HepG2 (cell line): Measurements from ENCODE around the gene COBLL1. TPM values are rescaled to one million over a fixed set of nuclear protein-coding genes. Genes with fewer than 3 reads are reported as not detected.
A peak's percentile ranks its signal among the peaks of the same experiment; 100 is the strongest.

Experiments
- ELF4 ChIP-seq: sonication (generic); formaldehyde crosslinking; IDR thresholded peaks from 2 replicates; pipeline ENCODE4 v1.5.0; 2020; ENCODE audit warnings: missing genetic modification reagents, mild to moderate bottlenecking, moderate library complexity, borderline replicate concordance
- GTF2F1 ChIP-seq: fragments of 150-350 bp; IDR thresholded peaks from 2 replicates; pipeline ENCODE4 v1.6.1; 2014; ENCODE audit warnings: low read length
- HDAC2 ChIP-seq: sonication (generic); formaldehyde crosslinking; IDR thresholded peaks from 2 replicates; pipeline ENCODE4 v1.4.0; 2020; ENCODE audit warnings: missing genetic modification reagents
- MATR3 ChIP-seq: sonication (generic); formaldehyde crosslinking; IDR thresholded peaks from 2 replicates; pipeline ENCODE4 v1.4.0; 2020; ENCODE audit warnings: missing genetic modification reagents
- RBM39 ChIP-seq: fragments of 200-400 bp; formaldehyde crosslinking; IDR thresholded peaks from one replicate; pipeline ENCODE4 v1.6.1; 2018; ENCODE audit warnings: antibody characterized with exemption, mild to moderate bottlenecking, low read depth, low read length; ENCODE audit not compliant: poor library complexity, severe bottlenecking
- SALL2 ChIP-seq: sonication (generic); formaldehyde crosslinking; IDR thresholded peaks from 2 replicates; pipeline ENCODE4 v1.8.1; 2023; ENCODE audit warnings: mild to moderate bottlenecking, missing genetic modification reagents, inconsistent platforms
- SIN3A ChIP-seq: IDR thresholded peaks from 2 replicates; pipeline ENCODE4 v1.6.1; 2011; ENCODE audit warnings: low read depth, mild to moderate bottlenecking, control low read depth, low read length, borderline replicate concordance
- SMC3 ChIP-seq: IDR thresholded peaks from 2 replicates; pipeline ENCODE4 v1.6.1; 2011; ENCODE audit warnings: low read length, improper control_type of control experiment
- SRF ChIP-seq: IDR thresholded peaks from 2 replicates; pipeline ENCODE4 v1.6.1; 2011; ENCODE audit warnings: mild to moderate bottlenecking, low read depth, low read length, moderate library complexity
- TMF1 ChIP-seq: sonication (generic); formaldehyde crosslinking; IDR thresholded peaks from 2 replicates; pipeline ENCODE4 v1.8.1; 2022; ENCODE audit warnings: low read depth, missing genetic modification reagents
- TRIM24 ChIP-seq: sonication (generic); formaldehyde crosslinking; IDR thresholded peaks from 2 replicates; pipeline ENCODE4 v1.8.0; 2022; ENCODE audit warnings: mild to moderate bottlenecking, missing genetic modification reagents
- ZNF337 ChIP-seq: sonication (generic); formaldehyde crosslinking; IDR thresholded peaks from 2 replicates; pipeline ENCODE4 v1.5.1; 2020; ENCODE audit warnings: missing genetic modification reagents, low read depth, mild to moderate bottlenecking, borderline replicate concordance
- ZNF34 ChIP-seq: sonication (generic); formaldehyde crosslinking; IDR thresholded peaks from 2 replicates; pipeline ENCODE4 v1.4.0; 2020; ENCODE audit warnings: mild to moderate bottlenecking, missing genetic modification reagents, borderline replicate concordance
- ZNF605 ChIP-seq: sonication (generic); formaldehyde crosslinking; IDR thresholded peaks from 2 replicates; pipeline ENCODE4 v1.8.0; 2022; ENCODE audit warnings: mild to moderate bottlenecking, missing genetic modification reagents
- ZNF766 ChIP-seq: sonication (generic); formaldehyde crosslinking; IDR thresholded peaks from 2 replicates; pipeline ENCODE4 v1.5.0; 2020; ENCODE audit warnings: missing genetic modification reagents, borderline replicate concordance
- polyA plus RNA-seq, 8 experiments: library from polyadenylated mRNA; depleted of rRNA in 3 of 8; stranded (reverse) in 7 of 8; unstranded in 1 of 8; fragments of >200 nt; fragmentation: Illumina TruSeq in 4 of 8; extraction: Trizol in 4 of 8; gene quantifications; 2 replicates each; pipeline versions ENCODE4 v1.2.1 to v1.2.3, GENCODE V29; 2011 to 2016; ENCODE audit warnings: low read depth in 4 of 8, missing spikeins in 1 of 8, mixed read lengths in 1 of 8; ENCODE audit not compliant: insufficient read depth in 1 of 8
- total RNA-seq, 5 experiments: library from RNA; depleted of rRNA; stranded (reverse); fragments of >200 nt; fragmentation: Illumina TruSeq; extraction: Trizol; gene quantifications; 2 replicates each; pipeline ENCODE4 v1.2.3, GENCODE V29; 2016; ENCODE audit warnings: low read depth in 1 of 5
- TF ChIP-seq, protein P1 (sequence below): sonication (generic); formaldehyde crosslinking; IDR thresholded peaks from 2 replicates; pipeline ENCODE4 v1.4.0; 2020; ENCODE audit warnings: missing genetic modification reagents, borderline replicate concordance
- TF ChIP-seq, protein P2 (sequence below): fragments of 450-650 bp; IDR thresholded peaks from 2 replicates; pipeline ENCODE4 v1.6.1; 2017; ENCODE audit warnings: mild to moderate bottlenecking
- TF ChIP-seq, protein P3 (sequence below): sonication (generic); formaldehyde crosslinking; IDR thresholded peaks from 2 replicates; pipeline ENCODE4 v1.9.0; 2022; ENCODE audit warnings: low read depth, missing genetic modification reagents
- TF ChIP-seq, protein P4 (sequence below): sonication (generic); formaldehyde crosslinking; conservative IDR thresholded peaks from 2 replicates; pipeline ENCODE4 v1.4.0; 2020; ENCODE audit warnings: mild to moderate bottlenecking, missing genetic modification reagents, moderate library complexity

The COBLL1 gene
- total and polyA plus RNA-seq, 2 of the 13 experiments (the other 11 are each of a cell fraction or from before 2014, with no cell fraction given) = 32.6 to 86.8 TPM

DNA sequence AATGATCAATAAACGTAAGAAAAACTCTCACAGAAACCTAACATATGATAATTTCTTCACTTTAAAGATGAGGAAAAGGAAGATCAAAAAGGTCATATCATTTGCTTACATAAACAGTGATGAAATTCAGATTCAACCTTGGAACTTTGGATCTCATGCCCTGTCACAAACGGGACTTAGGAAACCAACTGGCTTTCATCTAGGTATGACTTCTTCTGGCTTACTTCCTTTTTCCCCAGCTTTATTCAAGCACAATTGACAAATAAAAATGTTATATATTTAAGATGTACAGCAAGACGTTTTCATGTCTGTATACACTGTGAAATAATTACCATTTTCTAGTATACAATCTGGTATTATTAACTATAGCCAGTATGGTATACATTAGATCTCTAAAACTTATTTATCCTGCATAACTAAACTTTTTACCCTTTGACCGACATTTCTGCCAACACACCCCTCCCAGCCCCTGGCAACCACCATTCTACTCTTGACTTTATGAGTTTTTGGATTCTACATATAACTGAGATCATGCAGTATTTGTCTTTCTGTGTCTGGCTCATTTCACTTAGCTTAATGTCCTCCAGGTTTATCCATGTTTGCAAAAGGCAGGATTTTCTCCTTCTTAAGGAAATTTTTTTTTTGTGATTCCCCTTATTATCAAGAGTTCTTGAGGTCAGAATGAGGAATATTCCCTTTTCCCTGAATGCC is 46.0 kb upstream of the COBLL1 start (continued):
- TF ChIP-seq, protein P1, sequence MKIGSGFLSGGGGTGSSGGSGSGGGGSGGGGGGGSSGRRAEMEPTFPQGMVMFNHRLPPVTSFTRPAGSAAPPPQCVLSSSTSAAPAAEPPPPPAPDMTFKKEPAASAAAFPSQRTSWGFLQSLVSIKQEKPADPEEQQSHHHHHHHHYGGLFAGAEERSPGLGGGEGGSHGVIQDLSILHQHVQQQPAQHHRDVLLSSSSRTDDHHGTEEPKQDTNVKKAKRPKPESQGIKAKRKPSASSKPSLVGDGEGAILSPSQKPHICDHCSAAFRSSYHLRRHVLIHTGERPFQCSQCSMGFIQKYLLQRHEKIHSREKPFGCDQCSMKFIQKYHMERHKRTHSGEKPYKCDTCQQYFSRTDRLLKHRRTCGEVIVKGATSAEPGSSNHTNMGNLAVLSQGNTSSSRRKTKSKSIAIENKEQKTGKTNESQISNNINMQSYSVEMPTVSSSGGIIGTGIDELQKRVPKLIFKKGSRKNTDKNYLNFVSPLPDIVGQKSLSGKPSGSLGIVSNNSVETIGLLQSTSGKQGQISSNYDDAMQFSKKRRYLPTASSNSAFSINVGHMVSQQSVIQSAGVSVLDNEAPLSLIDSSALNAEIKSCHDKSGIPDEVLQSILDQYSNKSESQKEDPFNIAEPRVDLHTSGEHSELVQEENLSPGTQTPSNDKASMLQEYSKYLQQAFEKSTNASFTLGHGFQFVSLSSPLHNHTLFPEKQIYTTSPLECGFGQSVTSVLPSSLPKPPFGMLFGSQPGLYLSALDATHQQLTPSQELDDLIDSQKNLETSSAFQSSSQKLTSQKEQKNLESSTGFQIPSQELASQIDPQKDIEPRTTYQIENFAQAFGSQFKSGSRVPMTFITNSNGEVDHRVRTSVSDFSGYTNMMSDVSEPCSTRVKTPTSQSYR = peak; percentile 38; the same call in 1 of the 2 replicates
- TF ChIP-seq ZNF766 (CRISPR knock-in tag) (no peak), SALL2 (CRISPR knock-in tag) (no peak), ELF4 (CRISPR knock-in tag) (0 out of 2 replicates have a peak, but pooled peaks have one; percentile 12), ZNF337 (CRISPR knock-in tag) (no peak), GTF2F1 (no peak), TRIM24 (peak; percentile 69), TMF1 (no peak), MATR3 (CRISPR knock-in tag) (no peak), HDAC2 (peak; percentile 96), ZNF34 (CRISPR knock-in tag) (no peak), ZNF605 (CRISPR knock-in tag) (no peak), SRF (no peak), SIN3A (no peak), RBM39 (no peak), SMC3 (no peak)
- TF ChIP-seq, protein P2, sequence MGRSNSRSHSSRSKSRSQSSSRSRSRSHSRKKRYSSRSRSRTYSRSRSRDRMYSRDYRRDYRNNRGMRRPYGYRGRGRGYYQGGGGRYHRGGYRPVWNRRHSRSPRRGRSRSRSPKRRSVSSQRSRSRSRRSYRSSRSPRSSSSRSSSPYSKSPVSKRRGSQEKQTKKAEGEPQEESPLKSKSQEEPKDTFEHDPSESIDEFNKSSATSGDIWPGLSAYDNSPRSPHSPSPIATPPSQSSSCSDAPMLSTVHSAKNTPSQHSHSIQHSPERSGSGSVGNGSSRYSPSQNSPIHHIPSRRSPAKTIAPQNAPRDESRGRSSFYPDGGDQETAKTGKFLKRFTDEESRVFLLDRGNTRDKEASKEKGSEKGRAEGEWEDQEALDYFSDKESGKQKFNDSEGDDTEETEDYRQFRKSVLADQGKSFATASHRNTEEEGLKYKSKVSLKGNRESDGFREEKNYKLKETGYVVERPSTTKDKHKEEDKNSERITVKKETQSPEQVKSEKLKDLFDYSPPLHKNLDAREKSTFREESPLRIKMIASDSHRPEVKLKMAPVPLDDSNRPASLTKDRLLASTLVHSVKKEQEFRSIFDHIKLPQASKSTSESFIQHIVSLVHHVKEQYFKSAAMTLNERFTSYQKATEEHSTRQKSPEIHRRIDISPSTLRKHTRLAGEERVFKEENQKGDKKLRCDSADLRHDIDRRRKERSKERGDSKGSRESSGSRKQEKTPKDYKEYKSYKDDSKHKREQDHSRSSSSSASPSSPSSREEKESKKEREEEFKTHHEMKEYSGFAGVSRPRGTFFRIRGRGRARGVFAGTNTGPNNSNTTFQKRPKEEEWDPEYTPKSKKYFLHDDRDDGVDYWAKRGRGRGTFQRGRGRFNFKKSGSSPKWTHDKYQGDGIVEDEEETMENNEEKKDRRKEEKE = no peak
- TF ChIP-seq, protein P3, sequence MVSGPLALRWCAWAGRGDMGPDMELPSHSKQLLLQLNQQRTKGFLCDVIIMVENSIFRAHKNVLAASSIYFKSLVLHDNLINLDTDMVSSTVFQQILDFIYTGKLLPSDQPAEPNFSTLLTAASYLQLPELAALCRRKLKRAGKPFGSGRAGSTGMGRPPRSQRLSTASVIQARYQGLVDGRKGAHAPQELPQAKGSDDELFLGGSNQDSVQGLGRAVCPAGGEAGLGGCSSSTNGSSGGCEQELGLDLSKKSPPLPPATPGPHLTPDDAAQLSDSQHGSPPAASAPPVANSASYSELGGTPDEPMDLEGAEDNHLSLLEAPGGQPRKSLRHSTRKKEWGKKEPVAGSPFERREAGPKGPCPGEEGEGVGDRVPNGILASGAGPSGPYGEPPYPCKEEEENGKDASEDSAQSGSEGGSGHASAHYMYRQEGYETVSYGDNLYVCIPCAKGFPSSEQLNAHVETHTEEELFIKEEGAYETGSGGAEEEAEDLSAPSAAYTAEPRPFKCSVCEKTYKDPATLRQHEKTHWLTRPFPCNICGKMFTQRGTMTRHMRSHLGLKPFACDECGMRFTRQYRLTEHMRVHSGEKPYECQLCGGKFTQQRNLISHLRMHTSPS = no peak
- TF ChIP-seq, protein P4, sequence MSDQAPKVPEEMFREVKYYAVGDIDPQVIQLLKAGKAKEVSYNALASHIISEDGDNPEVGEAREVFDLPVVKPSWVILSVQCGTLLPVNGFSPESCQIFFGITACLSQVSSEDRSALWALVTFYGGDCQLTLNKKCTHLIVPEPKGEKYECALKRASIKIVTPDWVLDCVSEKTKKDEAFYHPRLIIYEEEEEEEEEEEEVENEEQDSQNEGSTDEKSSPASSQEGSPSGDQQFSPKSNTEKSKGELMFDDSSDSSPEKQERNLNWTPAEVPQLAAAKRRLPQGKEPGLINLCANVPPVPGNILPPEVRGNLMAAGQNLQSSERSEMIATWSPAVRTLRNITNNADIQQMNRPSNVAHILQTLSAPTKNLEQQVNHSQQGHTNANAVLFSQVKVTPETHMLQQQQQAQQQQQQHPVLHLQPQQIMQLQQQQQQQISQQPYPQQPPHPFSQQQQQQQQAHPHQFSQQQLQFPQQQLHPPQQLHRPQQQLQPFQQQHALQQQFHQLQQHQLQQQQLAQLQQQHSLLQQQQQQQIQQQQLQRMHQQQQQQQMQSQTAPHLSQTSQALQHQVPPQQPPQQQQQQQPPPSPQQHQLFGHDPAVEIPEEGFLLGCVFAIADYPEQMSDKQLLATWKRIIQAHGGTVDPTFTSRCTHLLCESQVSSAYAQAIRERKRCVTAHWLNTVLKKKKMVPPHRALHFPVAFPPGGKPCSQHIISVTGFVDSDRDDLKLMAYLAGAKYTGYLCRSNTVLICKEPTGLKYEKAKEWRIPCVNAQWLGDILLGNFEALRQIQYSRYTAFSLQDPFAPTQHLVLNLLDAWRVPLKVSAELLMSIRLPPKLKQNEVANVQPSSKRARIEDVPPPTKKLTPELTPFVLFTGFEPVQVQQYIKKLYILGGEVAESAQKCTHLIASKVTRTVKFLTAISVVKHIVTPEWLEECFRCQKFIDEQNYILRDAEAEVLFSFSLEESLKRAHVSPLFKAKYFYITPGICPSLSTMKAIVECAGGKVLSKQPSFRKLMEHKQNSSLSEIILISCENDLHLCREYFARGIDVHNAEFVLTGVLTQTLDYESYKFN (CRISPR knock-in tag) = peak; percentile 98
